NCI-H1436 (cell line): ENCODE measurements around the gene CDH16.
"Not testable (repeated sequence)": the region's sequence is repeated elsewhere in the genome, so short reads cannot be mapped to it uniquely, and the experiment has no call there.

Experiments
- DNase-seq: peaks from one replicate; lab custom pipeline; 2025; lab: John Stamatoyannopoulos, UW

The CDH16 gene

GRCh38 chr16:66947302-66948065 is 28.8 kb upstream of the CDH16 start:
- peak; percentile 78 for DNase-seq

GRCh38 chr16:66946974-66947301 is 28.3 kb upstream of the CDH16 start:
- DNase-seq = no peak

GRCh38 chr16:66946541-66946940 is 27.9 kb upstream of the CDH16 start:
- DNase-seq = no peak

GRCh38 chr16:66945939-66946338 is 27.3 kb upstream of the CDH16 start:
- DNase-seq = no peak

- DNase-seq = not testable (repeated sequence)
Measured at GRCh38 chr16:66944971-66945370, 26.3 kb upstream of the CDH16 start.

- DNase-seq = no peak
Measured at GRCh38 chr16:66944054-66944441, 25.4 kb upstream of the CDH16 start.

GRCh38 chr16:66943426-66944053 is 24.9 kb upstream of the CDH16 start:
- no peak for DNase-seq

- DNase-seq = no peak
Measured at GRCh38 chr16:66942981-66943380, 24.3 kb upstream of the CDH16 start.

GRCh38 chr16:66940236-66940635 is 21.6 kb upstream of the CDH16 start:
- no peak for DNase-seq

- no peak for DNase-seq
Measured at GRCh38 chr16:66939366-66939765, 20.7 kb upstream of the CDH16 start.

- no peak for DNase-seq
Measured at GRCh38 chr16:66937725-66938337, 19.1 kb upstream of the CDH16 start.

- DNase-seq = no peak
Measured at GRCh38 chr16:66936889-66937554, 18.3 kb upstream of the CDH16 start.

GRCh38 chr16:66936462-66936861 is 17.8 kb upstream of the CDH16 start:
- no peak for DNase-seq

GRCh38 chr16:66935314-66936011 is 16.8 kb upstream of the CDH16 start, which contains the start of gene CES2:
CES2 (plus strand) TSS chr16:66935516; CDS start chr16:66935636, 120 bp downstream.
- DNase-seq = no peak

GRCh38 chr16:66934839-66935313 is 16.2 kb upstream of the CDH16 start:
- DNase-seq = not testable (repeated sequence)

GRCh38 chr16:66934138-66934838 is 15.6 kb upstream of the CDH16 start, which contains the start of gene CIAO2B:
CIAO2B (minus strand) TSS chr16:66934402; CDS start chr16:66934364, 38 bp downstream.
- DNase-seq = peak; percentile 80

GRCh38 chr16:66933776-66934137 is 15.1 kb upstream of the CDH16 start:
- DNase-seq = no peak

- DNase-seq = no peak
Measured at GRCh38 chr16:66932076-66932475, 13.4 kb upstream of the CDH16 start.

GRCh38 chr16:66931665-66932064 is 13.0 kb upstream of the CDH16 start:
- no peak for DNase-seq

GRCh38 chr16:66930189-66930588 is 11.5 kb upstream of the CDH16 start:
- DNase-seq = no peak

- DNase-seq = no peak
Measured at GRCh38 chr16:66928702-66929388, 10.2 kb upstream of the CDH16 start.
